Endometrium (tissue), 2 donors: ENCODE results near the gene GJA8.
"Not testable (repeated sequence)": the region's sequence is repeated elsewhere in the genome, so short reads cannot be mapped to it uniquely, and the experiment has no call there.

Experiments used
- FAIRE-seq: peaks from 2 replicates; lab custom pipeline; 2012; peaks lifted over from hg19 to GRCh38; lab: Jason Lieb, UNC
- donor health status: control.
- donor health status: control.

The GJA8 gene

DNA sequence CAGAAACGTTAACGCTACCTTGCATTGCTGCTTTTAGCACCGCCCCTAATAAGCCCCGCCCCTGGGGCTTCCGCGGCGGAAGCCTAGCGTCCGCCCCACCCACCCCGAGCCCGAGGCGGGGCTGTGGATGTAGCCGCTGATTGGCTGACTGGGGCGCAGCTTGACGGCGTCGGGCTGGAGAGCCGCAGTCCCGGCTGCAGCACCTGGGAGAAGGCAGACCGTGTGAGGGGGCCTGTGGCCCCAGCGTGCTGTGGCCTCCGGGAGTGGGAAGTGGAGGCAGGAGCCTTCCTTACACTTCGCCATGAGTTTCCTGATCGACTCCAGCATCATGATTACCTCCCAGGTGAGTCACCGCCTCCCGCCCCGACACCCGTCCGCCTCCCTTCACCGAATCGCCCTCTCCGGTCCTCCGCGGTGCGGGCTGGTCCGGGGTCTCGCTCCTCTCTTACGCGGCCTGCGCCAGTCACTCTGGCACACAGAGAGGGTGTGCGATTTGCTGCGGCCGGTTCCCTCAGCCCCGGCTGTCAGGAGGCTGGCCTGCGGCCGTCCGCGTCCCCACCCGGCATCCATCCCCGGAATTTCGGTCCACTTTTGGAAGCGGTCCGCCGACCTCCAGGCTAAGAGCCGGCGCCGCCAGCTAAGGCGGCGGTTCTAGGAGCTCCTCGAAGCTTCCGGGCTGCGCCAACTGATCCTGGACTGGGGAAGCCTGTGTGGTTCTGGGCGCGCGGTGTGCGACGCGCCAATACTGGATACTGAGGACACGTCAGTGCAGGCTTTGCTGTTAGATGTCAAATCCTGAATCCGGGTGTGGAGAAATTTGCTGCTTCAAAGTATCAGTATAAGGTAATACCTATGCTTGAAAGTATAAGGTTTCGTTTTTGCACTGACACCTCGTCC is 25.9 kb downstream of the GJA8 start, which contains the start of gene GPR89B:
GPR89B (plus strand) TSS at position 185 of the 897 bp plus-strand sequence; CDS start at position 302, 117 bp downstream.
- FAIRE-seq, result peak; percentile 48

- FAIRE-seq, result not testable (repeated sequence)
These were observed 28.5 kb downstream of the GJA8 start for GRCh38 chr1:147931137-147931536.

DNA sequence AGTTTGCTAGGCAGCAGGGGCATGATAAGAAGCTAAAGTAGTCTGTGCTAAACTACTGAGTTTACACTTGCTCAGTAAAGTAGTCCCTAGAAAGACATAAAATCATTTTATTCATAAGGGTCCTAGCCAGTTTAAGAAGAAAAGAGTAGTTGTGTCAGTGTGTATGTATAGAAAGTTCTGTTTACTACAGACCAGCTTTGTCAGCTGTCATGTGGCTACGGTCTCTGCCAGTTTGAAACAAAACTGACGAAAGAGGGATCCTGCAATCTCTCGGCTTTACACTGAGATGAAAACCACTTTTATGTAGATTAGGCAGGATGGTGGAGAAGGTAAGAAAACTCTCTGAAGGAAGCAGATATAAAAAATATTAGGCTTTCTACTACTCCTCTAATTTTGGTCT is 32.7 kb downstream of the GJA8 start:
- not testable (repeated sequence) for FAIRE-seq

GRCh38 chr1:147940456-147940855 is 37.9 kb downstream of the GJA8 start:
- not testable (repeated sequence) for FAIRE-seq

DNA sequence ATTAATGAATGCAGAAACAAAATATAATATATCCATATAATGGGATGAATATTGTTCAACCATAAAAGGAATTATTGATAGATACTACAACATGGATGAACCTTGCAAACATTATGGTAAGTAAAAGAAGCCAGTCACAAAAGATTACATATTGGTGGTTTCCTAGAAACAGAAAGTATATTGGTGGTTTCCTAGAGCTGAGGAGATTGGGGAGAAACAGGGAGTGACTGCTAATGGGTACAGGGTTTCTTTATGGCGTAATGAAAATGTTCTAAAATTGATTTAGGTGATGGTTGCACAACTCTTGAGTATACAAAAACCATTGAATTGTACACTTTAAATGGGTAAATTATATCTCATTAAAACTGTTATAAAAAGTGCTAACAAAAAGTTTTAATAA is 40.0 kb downstream of the GJA8 start:
- FAIRE-seq, result not testable (repeated sequence)

DNA sequence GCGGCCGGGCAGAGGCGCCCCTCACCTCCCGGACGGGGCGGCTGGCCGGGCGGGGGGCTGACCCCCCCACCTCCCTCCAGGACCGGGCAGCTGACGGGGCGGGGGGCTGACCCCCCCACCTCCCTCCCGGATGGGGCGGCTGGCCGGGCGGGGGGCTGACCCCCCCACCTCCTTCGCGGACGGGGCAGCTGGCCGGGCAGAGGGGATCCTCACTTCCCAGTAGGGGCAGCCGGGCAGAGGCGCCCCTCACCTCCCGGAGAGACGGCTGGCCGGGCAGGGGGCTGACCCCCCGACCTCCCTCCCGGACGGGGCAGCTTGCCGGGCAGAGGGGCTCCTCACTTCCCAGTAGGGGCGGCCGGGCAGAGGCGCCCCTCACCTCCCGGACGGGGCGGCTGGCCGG is 46.9 kb downstream of the GJA8 start:
- not testable (repeated sequence) for FAIRE-seq
